Smooth muscle cell (in vitro differentiated cells): Measurements from ENCODE around the gene CCDC195. TPM values are rescaled to one million over a fixed set of nuclear protein-coding genes. Genes with fewer than 3 reads are reported as not detected.

Experiments used
- DNase-seq: peaks from one replicate; lab custom pipeline; 2025; ENCODE audit not compliant: unreplicated experiment; lab: John Stamatoyannopoulos, UW
- H2AFZ ChIP-seq: fragments of 200-600 bp; sonication (generic); 2 replicates; pipeline ENCODE4 v1.6.0; 2016; ENCODE audit warnings: antibody characterized with exemption, low read depth, mild to moderate bottlenecking
- H3F3A ChIP-seq: fragments of 200-600 bp; sonication (generic); 2 replicates; pipeline ENCODE4 v1.6.0; 2017; ENCODE audit warnings: antibody characterized with exemption, low read depth
- H3K27ac ChIP-seq: fragments of 200-600 bp; sonication (generic); 2 replicates; pipeline ENCODE4 v1.5.1; 2016; ENCODE audit warnings: low read depth, mild to moderate bottlenecking
- H3K27me3 ChIP-seq: fragments of 200-600 bp; sonication (generic); 2 replicates; pipeline ENCODE4 v1.6.1; 2016; ENCODE audit warnings: low read depth, mild to moderate bottlenecking
- H3K36me3 ChIP-seq: fragments of 200-600 bp; sonication (generic); 2 replicates; pipeline ENCODE4 v1.5.1; 2016; ENCODE audit warnings: low read depth
- H3K4me1 ChIP-seq: fragments of 200-600 bp; sonication (generic); 2 replicates; pipeline ENCODE4 v1.5.1; 2016; ENCODE audit warnings: low read depth
- H3K4me2 ChIP-seq: fragments of 200-600 bp; sonication (generic); 2 replicates; pipeline ENCODE4 v1.6.0; 2016; ENCODE audit warnings: mild to moderate bottlenecking
- H3K4me3 ChIP-seq: fragments of 200-600 bp; sonication (generic); 2 replicates; pipeline ENCODE4 v1.5.1; 2016; ENCODE audit warnings: mild to moderate bottlenecking
- H3K79me2 ChIP-seq: fragments of 200-600 bp; sonication (generic); 2 replicates; pipeline ENCODE4 v1.6.0; 2016; ENCODE audit warnings: low read depth, mild to moderate bottlenecking
- H3K9ac ChIP-seq: fragments of 200-600 bp; sonication (generic); 2 replicates; pipeline ENCODE4 v1.6.0; 2016; ENCODE audit warnings: low read depth
- H3K9me3 ChIP-seq: fragments of 200-600 bp; sonication (generic); replicated peaks from 2 replicates; pipeline ENCODE4 v1.5.1; 2016; ENCODE audit warnings: low read depth
- H4K20me1 ChIP-seq: fragments of 200-600 bp; sonication (generic); 2 replicates; pipeline ENCODE4 v1.6.0; 2016; ENCODE audit warnings: low read depth
- whole genome bisulfite sequencing: methylation state at CpG from one replicate; pipeline ENCODE4 v1.1.7; 2016; ENCODE audit warnings: low lambda C conversion rate; 5-methylcytosine and 5-hydroxymethylcytosine counted together
- polyA plus RNA-seq: library from polyadenylated mRNA; unstranded; fragments of >200 nt; fragmentation: Nextera tagmentation; extraction: Ambion mirVana; gene quantifications from 2 replicates; pipeline ENCODE4 v1.2.1, GENCODE V29; 2016
- total RNA-seq: library from RNA; depleted of rRNA; stranded (reverse); fragments of >200 nt; gene quantifications from 2 replicates; pipeline ENCODE4 v1.2.3, GENCODE V29; 2014
- TF ChIP-seq, protein P1 (sequence below): fragments of 200-600 bp; sonication (generic); IDR thresholded peaks from 2 replicates; pipeline ENCODE4 v1.5.1; 2017; ENCODE audit warnings: borderline replicate concordance, mild to moderate bottlenecking, antibody characterized with exemption; ENCODE audit not compliant: insufficient read depth, poor library complexity, severe bottlenecking

CCDC195 gene
- total and polyA plus RNA-seq, 2 experiments from 2014 or later: not detected

DNA sequence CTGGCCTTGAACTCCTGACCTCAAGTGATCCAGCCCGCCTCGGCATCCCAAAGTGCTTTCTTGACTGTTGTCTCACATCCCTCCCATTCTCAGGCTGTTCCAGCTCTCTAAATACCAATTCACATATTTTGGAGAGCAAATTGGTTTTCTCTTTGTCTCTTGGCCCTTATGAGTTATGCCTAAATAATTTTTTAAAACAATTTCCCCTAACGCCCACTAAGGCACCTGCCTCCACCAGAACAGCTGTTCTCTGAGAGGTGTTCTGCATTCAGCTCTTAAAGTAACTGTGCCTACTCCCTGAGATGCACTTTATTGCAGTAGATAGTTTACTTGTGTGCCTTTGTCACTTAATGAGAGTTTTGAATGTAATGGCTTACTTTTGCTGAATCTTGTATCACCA, 6.9 kb downstream of the CCDC195 start:
- H3K27me3 ChIP-seq: no peaks in the 10 kb centered on the region

DNA sequence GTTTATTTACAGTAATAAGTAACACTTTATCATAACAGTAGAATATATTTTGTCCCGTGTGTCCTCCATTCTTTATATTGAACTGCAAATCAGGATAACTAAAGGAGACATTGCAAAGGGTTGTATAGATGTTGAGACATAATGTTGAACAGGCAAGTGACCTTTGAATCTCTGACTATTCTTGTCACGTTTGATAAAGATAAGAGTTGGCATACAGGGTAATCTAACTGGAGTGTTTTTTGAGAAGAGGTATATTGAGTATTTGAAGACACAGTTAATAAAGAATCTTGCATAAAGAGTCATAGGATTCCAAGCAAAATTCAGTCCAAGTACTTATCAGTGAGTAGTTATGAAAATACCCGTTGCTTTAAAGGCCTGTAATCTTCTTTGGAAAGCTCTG, 21.7 kb downstream of the CCDC195 start:
- 78% methylated on average over 3 of the region's 3 CpGs for WGBS
- H3F3A ChIP-seq: no peaks in the 10 kb centered on the region
- no peaks in the 10 kb centered on the region for H3K9me3 ChIP-seq
- H2AFZ ChIP-seq: no peak overlapping the region
- no peaks in the 10 kb centered on the region for H4K20me1 ChIP-seq
- no peaks in the 10 kb centered on the region for H3K79me2 ChIP-seq
- H3K4me1 ChIP-seq: no peaks in the 10 kb centered on the region
- DNase-seq: no peak
- H3K4me2 ChIP-seq: no peak overlapping the region
- H3K27ac ChIP-seq: no peak overlapping the region
- H3K4me3 ChIP-seq: no peak overlapping the region
- no peaks in the 10 kb centered on the region for H3K36me3 ChIP-seq
- TF ChIP-seq, protein P1, sequence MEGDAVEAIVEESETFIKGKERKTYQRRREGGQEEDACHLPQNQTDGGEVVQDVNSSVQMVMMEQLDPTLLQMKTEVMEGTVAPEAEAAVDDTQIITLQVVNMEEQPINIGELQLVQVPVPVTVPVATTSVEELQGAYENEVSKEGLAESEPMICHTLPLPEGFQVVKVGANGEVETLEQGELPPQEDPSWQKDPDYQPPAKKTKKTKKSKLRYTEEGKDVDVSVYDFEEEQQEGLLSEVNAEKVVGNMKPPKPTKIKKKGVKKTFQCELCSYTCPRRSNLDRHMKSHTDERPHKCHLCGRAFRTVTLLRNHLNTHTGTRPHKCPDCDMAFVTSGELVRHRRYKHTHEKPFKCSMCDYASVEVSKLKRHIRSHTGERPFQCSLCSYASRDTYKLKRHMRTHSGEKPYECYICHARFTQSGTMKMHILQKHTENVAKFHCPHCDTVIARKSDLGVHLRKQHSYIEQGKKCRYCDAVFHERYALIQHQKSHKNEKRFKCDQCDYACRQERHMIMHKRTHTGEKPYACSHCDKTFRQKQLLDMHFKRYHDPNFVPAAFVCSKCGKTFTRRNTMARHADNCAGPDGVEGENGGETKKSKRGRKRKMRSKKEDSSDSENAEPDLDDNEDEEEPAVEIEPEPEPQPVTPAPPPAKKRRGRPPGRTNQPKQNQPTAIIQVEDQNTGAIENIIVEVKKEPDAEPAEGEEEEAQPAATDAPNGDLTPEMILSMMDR: no peak
- H3K9ac ChIP-seq: no peak overlapping the region
- H3K27me3 ChIP-seq: peaks cover 3% of the 10 kb centered on the region

More for the DNA sequence above, 6.9 kb downstream of the CCDC195 start:
- Histone ChIP-seq H3K9ac (no peak overlapping the region), H3K36me3 (no peaks in the 10 kb centered on the region), H3K4me2 (no peak overlapping the region), H3K9me3 (no peaks in the 10 kb centered on the region), H3K4me3 (no peak overlapping the region), H3K4me1 (no peaks in the 10 kb centered on the region), H2AFZ (no peak overlapping the region), H3K27ac (no peak overlapping the region), H3K79me2 (no peaks in the 10 kb centered on the region), H4K20me1 (no peaks in the 10 kb centered on the region), H3F3A (no peaks in the 10 kb centered on the region)
- no peak for DNase-seq
- 97% methylated on average over 3 of the region's 3 CpGs for WGBS
- TF ChIP-seq, protein P1: no peak

DNA sequence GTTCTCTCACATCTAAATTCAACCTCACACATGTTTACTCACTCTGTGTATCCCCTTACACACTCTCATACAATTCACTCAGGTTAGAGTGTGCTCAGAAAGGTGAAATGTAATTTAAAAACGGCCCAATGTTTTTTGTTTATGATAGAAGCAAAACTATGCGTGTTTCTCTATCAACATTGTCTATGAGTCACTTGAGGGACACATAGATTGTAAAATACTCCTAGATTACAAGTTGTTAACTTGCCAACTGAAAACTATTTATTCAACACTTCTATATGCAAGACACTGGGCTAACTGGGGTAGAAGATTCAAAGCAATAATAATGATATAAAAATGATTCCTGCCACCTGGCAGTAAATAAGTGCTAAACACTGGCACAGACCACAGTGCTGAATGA, 24.6 kb downstream of the CCDC195 start:
- Histone ChIP-seq H3K4me1 (no peaks in the 10 kb centered on the region), H3K9me3 (no peaks in the 10 kb centered on the region), H3K4me2 (no peak overlapping the region), H3K36me3 (no peaks in the 10 kb centered on the region), H3K27ac (no peak overlapping the region), H4K20me1 (no peaks in the 10 kb centered on the region), H3F3A (no peaks in the 10 kb centered on the region), H2AFZ (no peak overlapping the region), H3K4me3 (no peak overlapping the region), H3K9ac (no peak overlapping the region), H3K27me3 (no peaks in the 10 kb centered on the region), H3K79me2 (no peaks in the 10 kb centered on the region)
- no peak for DNase-seq
- TF ChIP-seq, protein P1: no peak
- 40% methylated on average over 2 of the region's 2 CpGs for WGBS

DNA sequence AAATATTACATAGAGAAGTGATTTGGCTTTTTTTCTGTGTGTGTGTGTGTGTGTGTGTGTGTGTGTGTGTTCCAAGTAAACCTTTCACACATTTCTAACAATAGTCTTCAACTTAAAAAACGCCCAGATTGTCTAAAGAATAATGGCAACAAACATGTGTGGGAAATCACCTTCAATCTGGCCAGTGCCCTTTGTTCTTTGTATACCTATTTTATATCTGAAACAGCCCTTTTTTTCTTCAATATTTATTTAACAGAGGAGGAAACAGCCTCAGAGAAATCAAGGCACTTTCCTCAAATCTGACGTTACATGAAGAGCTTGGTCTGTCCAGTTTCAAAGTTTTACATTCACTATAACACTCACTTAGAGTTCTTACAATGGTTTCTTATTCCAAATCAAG, 25.3 kb downstream of the CCDC195 start:
- H3K27ac ChIP-seq: no peak overlapping the region
- H3F3A ChIP-seq: no peaks in the 10 kb centered on the region
- TF ChIP-seq, protein P1: no peak
- no peak overlapping the region for H3K9ac ChIP-seq
- H4K20me1 ChIP-seq: no peaks in the 10 kb centered on the region
- no peaks in the 10 kb centered on the region for H3K4me1 ChIP-seq
- H3K4me3 ChIP-seq: no peak overlapping the region
- no peak overlapping the region for H3K4me2 ChIP-seq
- no peaks in the 10 kb centered on the region for H3K36me3 ChIP-seq
- H3K79me2 ChIP-seq: no peaks in the 10 kb centered on the region
- no peaks in the 10 kb centered on the region for H3K9me3 ChIP-seq
- H3K27me3 ChIP-seq: no peaks in the 10 kb centered on the region
- no peak overlapping the region for H2AFZ ChIP-seq
- DNase-seq: no peak
- WGBS: 78% methylated on average over 2 of the region's 2 CpGs
